ENCODE measurements around the gene SLC37A2. TPM values are rescaled to one million over a fixed set of nuclear protein-coding genes. Genes with fewer than 3 reads are reported as not detected.
"Not testable (repeated sequence)": the region's sequence is repeated elsewhere in the genome, so short reads cannot be mapped to it uniquely, and the experiment has no call there.

The SLC37A2 gene
- total RNA-seq, result 15.5 TPM

- peak; percentile 85 for ATAC-seq
Measured at GRCh38 chr11:125062931-125063428, at the start of gene SLC37A2. SLC37A2 (plus strand) TSS chr11:125063305; CDS start chr11:125063368, 63 bp downstream.

- ATAC-seq, result no peak
Measured at GRCh38 chr11:125016413-125016812, 46.7 kb upstream of the SLC37A2 start.

GRCh38 chr11:125020342-125020741 lies 42.8 kb upstream of the SLC37A2 start:
- no peak for ATAC-seq

- ATAC-seq, result no peak
Measured at GRCh38 chr11:125022551-125022950, 40.6 kb upstream of the SLC37A2 start.

GRCh38 chr11:125025968-125026367 lies 37.1 kb upstream of the SLC37A2 start:
- no peak for ATAC-seq

- not testable (repeated sequence) for ATAC-seq
Measured at GRCh38 chr11:125029431-125029830, 33.7 kb upstream of the SLC37A2 start.

GRCh38 chr11:125036933-125037332 lies 26.2 kb upstream of the SLC37A2 start:
- ATAC-seq, result peak; percentile 35

- ATAC-seq, result peak; percentile 48
Measured at GRCh38 chr11:125049164-125049792, 13.8 kb upstream of the SLC37A2 start.

- ATAC-seq, result peak; percentile 79
Measured at GRCh38 chr11:125052047-125052446, 11.1 kb upstream of the SLC37A2 start.

- no peak for ATAC-seq
Measured at GRCh38 chr11:125053167-125053566, 9.9 kb upstream of the SLC37A2 start.

- ATAC-seq, result peak; percentile 84
Measured at GRCh38 chr11:125055107-125055715, 7.9 kb upstream of the SLC37A2 start.

GRCh38 chr11:125056111-125056510 lies 7.0 kb upstream of the SLC37A2 start:
- ATAC-seq, result not testable (repeated sequence)

- ATAC-seq, result no peak
Measured at GRCh38 chr11:125056931-125057692, 6.0 kb upstream of the SLC37A2 start.

- no peak for ATAC-seq
Measured at GRCh38 chr11:125057693-125058016, 5.5 kb upstream of the SLC37A2 start.

GRCh38 chr11:125061281-125061680 lies 1.8 kb upstream of the SLC37A2 start:
- no peak for ATAC-seq

- no peak for ATAC-seq
Measured at GRCh38 chr11:125062218-125062930, 731 bp upstream of the SLC37A2 start.

- ATAC-seq, result peak; percentile 5
Measured at GRCh38 chr11:125063429-125064043, 431 bp downstream of the SLC37A2 start.

GRCh38 chr11:125064070-125064469 lies 965 bp downstream of the SLC37A2 start:
- ATAC-seq, result no peak

GRCh38 chr11:125068368-125068767 lies 5.3 kb downstream of the SLC37A2 start:
- no peak for ATAC-seq

GRCh38 chr11:125069008-125069407 lies 5.9 kb downstream of the SLC37A2 start:
- no peak for ATAC-seq

GRCh38 chr11:125069796-125070195 lies 6.7 kb downstream of the SLC37A2 start:
- ATAC-seq, result peak; percentile 24

GRCh38 chr11:125070699-125071254 lies 7.7 kb downstream of the SLC37A2 start:
- ATAC-seq, result peak; percentile 97
